ENCODE results near the gene DAPP1.
A peak's percentile ranks its signal among the peaks of the same experiment; 100 is the strongest.
"Not testable (repeated sequence)": the region's sequence is repeated elsewhere in the genome, so short reads cannot be mapped to it uniquely, and the experiment has no call there.

The DAPP1 gene

GRCh38 chr4:99825272-99825671, 8.6 kb downstream of the DAPP1 start:
- DNase-seq: no peak

- DNase-seq: no peak
Observed at GRCh38 chr4:99826016-99826415, 9.4 kb downstream of the DAPP1 start.

- DNase-seq: no peak
Observed at GRCh38 chr4:99827454-99827853, 10.8 kb downstream of the DAPP1 start.

- DNase-seq: no peak
Observed at GRCh38 chr4:99827857-99828256, 11.2 kb downstream of the DAPP1 start.

- no peak for DNase-seq
Observed at GRCh38 chr4:99828477-99828876, 11.8 kb downstream of the DAPP1 start.

GRCh38 chr4:99830051-99830450, 13.4 kb downstream of the DAPP1 start:
- DNase-seq: not testable (repeated sequence)

- no peak for DNase-seq
Observed at GRCh38 chr4:99832321-99832720, 15.7 kb downstream of the DAPP1 start.

GRCh38 chr4:99832758-99833157, 16.1 kb downstream of the DAPP1 start:
- DNase-seq: no peak

- no peak for DNase-seq
Observed at GRCh38 chr4:99833756-99834155, 17.1 kb downstream of the DAPP1 start.

GRCh38 chr4:99834569-99834968, 17.9 kb downstream of the DAPP1 start:
- no peak for DNase-seq

- DNase-seq: no peak
Observed at GRCh38 chr4:99835942-99836341, 19.3 kb downstream of the DAPP1 start.

GRCh38 chr4:99838927-99839326, 22.3 kb downstream of the DAPP1 start:
- DNase-seq: no peak

GRCh38 chr4:99841129-99841528, 24.5 kb downstream of the DAPP1 start:
- no peak for DNase-seq

- no peak for DNase-seq
Observed at GRCh38 chr4:99843413-99843812, 26.8 kb downstream of the DAPP1 start.

GRCh38 chr4:99844048-99844447, 27.4 kb downstream of the DAPP1 start:
- DNase-seq: no peak

GRCh38 chr4:99845179-99845578, 28.6 kb downstream of the DAPP1 start:
- no peak for DNase-seq

GRCh38 chr4:99845708-99846469, 29.3 kb downstream of the DAPP1 start:
- no peak for DNase-seq

GRCh38 chr4:99846891-99847290, 30.3 kb downstream of the DAPP1 start:
- no peak for DNase-seq

GRCh38 chr4:99847362-99847976, 30.8 kb downstream of the DAPP1 start:
- peak; percentile 46 for DNase-seq

- DNase-seq: peak; percentile 55
Observed at GRCh38 chr4:99848591-99849001, 32.0 kb downstream of the DAPP1 start.

GRCh38 chr4:99852199-99852749, 35.6 kb downstream of the DAPP1 start:
- DNase-seq: no peak

GRCh38 chr4:99853190-99853589, 36.6 kb downstream of the DAPP1 start:
- DNase-seq: no peak

- no peak for DNase-seq
Observed at GRCh38 chr4:99853999-99854398, 37.4 kb downstream of the DAPP1 start.

GRCh38 chr4:99855678-99856077, 39.1 kb downstream of the DAPP1 start:
- no peak for DNase-seq
